Transverse colon (tissue), 4 donors: ENCODE measurements around the gene LEF1. TPM values are rescaled to one million over a fixed set of nuclear protein-coding genes. Genes with fewer than 3 reads are reported as not detected.

Experiments
- DNase-seq: peaks from one replicate; pipeline ENCODE4 v3.0.0-alpha.2; 2019
- H3K27ac ChIP-seq, 4 donors: fragments of 200-600 bp; sonication (generic); 2 replicates each; pipeline ENCODE4 v1.5.1; 2016 to 2018; ENCODE audit warnings: inconsistent platforms in 4 of 4
- H3K27me3 ChIP-seq: fragments of 200-600 bp; sonication (generic); 2 replicates; pipeline ENCODE4 v1.5.1; 2017; ENCODE audit warnings: inconsistent platforms
- H3K36me3 ChIP-seq, 4 donors: fragments of 200-600 bp; sonication (generic); 2 replicates each; pipeline ENCODE4 v1.5.1; 2017 to 2019; ENCODE audit warnings: inconsistent platforms in 4 of 4
- H3K4me1 ChIP-seq, 4 donors: fragments of 200-600 bp; sonication (generic); 2 replicates each; pipeline ENCODE4 v1.5.1; 2017 to 2020; ENCODE audit warnings: inconsistent platforms in 4 of 4
- H3K4me3 ChIP-seq, 4 donors: fragments of 200-600 bp; sonication (generic); 1 replicate in 1 of 4; 2 replicates in 3 of 4; pipeline versions ENCODE4 v1.5.1 to v1.6.1; 2017 to 2019; ENCODE audit warnings: inconsistent platforms in 4 of 4
- H3K9me3 ChIP-seq, 2 donors: fragments of 200-600 bp; sonication (generic); 2 replicates each; pipeline ENCODE4 v1.5.1; 2017 to 2019; ENCODE audit warnings: inconsistent platforms in 2 of 2
- EP300 ChIP-seq: sonication (generic); formaldehyde crosslinking; IDR thresholded peaks from one replicate; pipeline ENCODE4 v1.6.1; 2017; ENCODE audit warnings: antibody characterized with exemption, low read depth
- POLR2A ChIP-seq: fragments of 450-650 bp; IDR thresholded peaks from one replicate; pipeline ENCODE4 v1.6.1; 2016; ENCODE audit warnings: antibody characterized with exemption, mild to moderate bottlenecking, moderate library complexity
- POLR2AphosphoS5 ChIP-seq, 3 donors: sonication (generic); formaldehyde crosslinking; IDR thresholded peaks; one replicate each; pipeline ENCODE4 v1.6.1; 2016; ENCODE audit warnings: antibody characterized with exemption in 3 of 3
- WGBS, 2 donors: methylation state at CpG; one replicate each; pipeline ENCODE4 v1.1.5; 2018; ENCODE audit warnings: low coverage in 1 of 2; 5-methylcytosine and 5-hydroxymethylcytosine counted together
- in situ Hi-C, 4 donors: fragments of 200-750 bp; cut with MboI; loops; one replicate each; pipeline versions ENCODE4 v1.15.0 to v1.15.1; 2017; ENCODE audit warnings: low sequenced_read_pairs in 3 of 4, low pct_ligation_motif_present in 1 of 4, low pct_unique_long_range_greater_than_20kb in 1 of 4
- intact Hi-C: fragments of 100-400 bp; cut with DNase I; formaldehyde crosslinking; loops from one replicate; pipeline ENCODE4 v1.15.1; 2023; ENCODE audit warnings: low total_unique reads
- total RNA-seq, 4 donors: library from RNA; depleted of rRNA; stranded (reverse); fragments of >200 nt; gene quantifications; one replicate each; pipeline ENCODE4 v1.1.0, GENCODE V29; 2016
- TF ChIP-seq, protein P1 (sequence below), 5 experiments: fragments of 200-600 bp in 3 of 5; fragments of 450-650 bp in 2 of 5; sonication (generic) in 3 of 5; IDR thresholded peaks; 1 replicate in 2 of 5; 2 replicates in 3 of 5; pipeline ENCODE4 v1.5.1; 2016 to 2017; ENCODE audit warnings: antibody characterized with exemption in 5 of 5, inconsistent platforms in 3 of 5, mild to moderate bottlenecking in 2 of 5, moderate library complexity in 1 of 5

The LEF1 gene
- total RNA-seq, 4 donors from 2014 or later = 1.4 to 29.2 (median 8.7) TPM

DNA sequence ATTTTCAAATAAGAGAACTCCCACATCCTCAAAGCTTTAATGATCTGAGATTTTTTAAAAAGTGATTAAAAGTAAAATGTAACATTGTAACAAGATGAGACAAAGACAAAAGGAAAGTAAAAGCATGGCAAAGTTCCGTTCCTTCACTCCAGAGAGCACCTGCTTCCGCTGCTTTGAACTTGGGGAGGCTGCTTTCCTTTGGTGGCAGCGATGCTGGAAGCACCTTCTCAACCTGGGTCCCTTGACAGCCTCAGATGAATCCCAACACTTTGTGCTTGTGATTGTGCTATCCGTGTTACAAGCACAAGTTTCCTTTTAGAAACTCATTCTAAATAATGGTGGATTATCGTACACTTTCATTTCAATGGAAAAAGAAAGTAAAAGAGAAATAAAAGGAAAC is 119.3 kb downstream of the LEF1 start:
- Histone ChIP-seq H3K4me3 (no peak overlapping the region), H3K9me3 (no peaks in the 10 kb centered on the region), H3K36me3 (no peaks in the 10 kb centered on the region), H3K27me3 (no peaks in the 10 kb centered on the region), H3K27ac (no peak overlapping the region), H3K4me1 (peaks cover 0 to 5% (median 4%) of the 10 kb centered on the region in 4 donors)
- TF ChIP-seq, protein P1, sequence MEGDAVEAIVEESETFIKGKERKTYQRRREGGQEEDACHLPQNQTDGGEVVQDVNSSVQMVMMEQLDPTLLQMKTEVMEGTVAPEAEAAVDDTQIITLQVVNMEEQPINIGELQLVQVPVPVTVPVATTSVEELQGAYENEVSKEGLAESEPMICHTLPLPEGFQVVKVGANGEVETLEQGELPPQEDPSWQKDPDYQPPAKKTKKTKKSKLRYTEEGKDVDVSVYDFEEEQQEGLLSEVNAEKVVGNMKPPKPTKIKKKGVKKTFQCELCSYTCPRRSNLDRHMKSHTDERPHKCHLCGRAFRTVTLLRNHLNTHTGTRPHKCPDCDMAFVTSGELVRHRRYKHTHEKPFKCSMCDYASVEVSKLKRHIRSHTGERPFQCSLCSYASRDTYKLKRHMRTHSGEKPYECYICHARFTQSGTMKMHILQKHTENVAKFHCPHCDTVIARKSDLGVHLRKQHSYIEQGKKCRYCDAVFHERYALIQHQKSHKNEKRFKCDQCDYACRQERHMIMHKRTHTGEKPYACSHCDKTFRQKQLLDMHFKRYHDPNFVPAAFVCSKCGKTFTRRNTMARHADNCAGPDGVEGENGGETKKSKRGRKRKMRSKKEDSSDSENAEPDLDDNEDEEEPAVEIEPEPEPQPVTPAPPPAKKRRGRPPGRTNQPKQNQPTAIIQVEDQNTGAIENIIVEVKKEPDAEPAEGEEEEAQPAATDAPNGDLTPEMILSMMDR (IDR thresholded peaks at IDR 0.05) = no peak
- TF ChIP-seq POLR2AphosphoS5 (IDR thresholded peaks at IDR 0.05) = no peak
- TF ChIP-seq EP300 = no peak
- TF ChIP-seq POLR2A = no peak
- intact Hi-C loops = no loop called here
- 76 to 96% methylated on average over 5 of the region's 5 CpGs for WGBS, 2 donors
- no peak for DNase-seq
- in situ Hi-C loops = loop anchor here in 1 of 4 donors (25.0 kb wide), 1 partner anchor 513 kb away; no protein-coding TSS in a partner anchor

DNA sequence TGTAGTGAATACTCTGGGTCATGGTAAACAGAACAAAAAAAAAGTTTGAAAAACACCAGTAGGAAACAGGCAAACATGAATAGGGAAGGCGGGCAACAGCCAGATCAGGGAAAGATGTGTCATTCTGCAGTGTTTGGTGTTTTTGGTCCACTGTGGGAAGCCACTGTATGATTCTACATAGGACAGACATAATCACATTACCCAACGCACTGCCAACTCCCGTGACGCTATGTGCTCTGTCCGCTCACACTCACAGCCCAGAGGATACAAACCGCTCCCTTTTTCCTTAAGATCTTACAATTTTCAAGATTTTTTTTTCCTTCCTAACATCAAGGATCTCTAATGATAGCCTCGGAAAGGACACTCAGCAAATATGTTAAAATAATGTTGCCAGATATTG is 119.7 kb downstream of the LEF1 start:
- H3K4me1 ChIP-seq = peaks cover 0 to 5% (median 4%) of the 10 kb centered on the region in 4 donors
- no peak overlapping the region for H3K4me3 ChIP-seq
- in situ Hi-C loops = loop anchor here in 1 of 4 donors (25.0 kb wide), 1 partner anchor 513 kb away; no protein-coding TSS in a partner anchor
- intact Hi-C loops = no loop called here
- no peaks in the 10 kb centered on the region for H3K36me3 ChIP-seq
- no peak overlapping the region for H3K27ac ChIP-seq
- H3K9me3 ChIP-seq = no peaks in the 10 kb centered on the region
- no peak for DNase-seq
- 93% methylated on average over 3 to 7 of the region's 7 CpGs for WGBS, 2 donors
- H3K27me3 ChIP-seq = no peaks in the 10 kb centered on the region
- TF ChIP-seq EP300 = no peak
- TF ChIP-seq POLR2A = no peak
- no peak for TF ChIP-seq POLR2AphosphoS5 (IDR thresholded peaks at IDR 0.05)
- TF ChIP-seq, protein P1 (IDR thresholded peaks at IDR 0.05) = no peak

DNA sequence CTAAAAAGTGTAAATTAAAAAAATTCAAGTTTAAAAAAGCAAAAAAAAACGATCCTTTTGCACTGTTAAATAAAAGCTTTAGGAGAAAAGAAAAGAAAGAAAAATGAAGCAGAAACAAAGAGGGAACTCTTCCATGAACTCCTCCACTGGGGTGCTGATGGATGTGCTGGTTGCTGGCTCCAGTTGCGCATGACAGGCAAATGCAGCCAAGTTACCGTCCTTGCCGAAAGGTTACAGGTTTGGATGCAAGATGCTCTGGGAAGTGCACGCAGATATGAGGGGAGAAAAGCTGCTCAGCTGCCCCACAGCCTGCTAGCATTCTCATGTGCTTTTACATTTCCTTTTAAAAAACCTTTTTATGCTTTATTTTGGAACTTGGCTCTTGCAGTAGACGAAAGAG is 120.6 kb downstream of the LEF1 start:
- WGBS, 2 donors = 88 to 96% methylated on average over 5 to 6 of the region's 6 CpGs
- H3K4me3 ChIP-seq = no peak overlapping the region
- in situ Hi-C loops (loop anchor here in 1 of 4 donors (25.0 kb wide), 1 partner anchor 514 kb away; no protein-coding TSS in a partner anchor), intact Hi-C loops (no loop called here)
- H3K27me3 ChIP-seq = no peaks in the 10 kb centered on the region
- no peaks in the 10 kb centered on the region for H3K36me3 ChIP-seq
- no peak for TF ChIP-seq POLR2AphosphoS5 (IDR thresholded peaks at IDR 0.05)
- no peak for TF ChIP-seq POLR2A
- TF ChIP-seq EP300 = no peak
- TF ChIP-seq, protein P1 (IDR thresholded peaks at IDR 0.05) = no peak
- no peaks in the 10 kb centered on the region for H3K9me3 ChIP-seq
- no peak for DNase-seq
- peaks cover 0 to 5% (median 4%) of the 10 kb centered on the region in 4 donors for H3K4me1 ChIP-seq
- H3K27ac ChIP-seq = no peak overlapping the region

DNA sequence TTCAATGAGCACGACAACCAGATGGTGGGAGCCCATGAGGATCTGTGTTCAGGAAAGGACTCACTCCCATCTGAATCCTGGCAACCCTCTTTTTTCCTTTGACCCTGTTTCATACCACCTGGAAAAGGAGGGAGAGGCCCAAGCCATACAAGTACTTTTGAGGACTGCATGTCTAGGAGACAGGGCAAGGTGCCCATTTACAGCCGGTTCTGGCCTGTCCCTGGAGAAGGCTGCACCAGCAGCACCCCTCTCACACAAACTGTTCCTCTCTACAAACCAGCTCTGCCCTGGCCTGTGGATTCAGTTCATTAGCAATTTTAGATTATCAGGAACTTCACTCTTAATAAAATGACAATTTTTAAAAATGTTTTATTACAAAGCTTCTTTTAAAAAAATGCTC is 121.5 kb downstream of the LEF1 start:
- Histone ChIP-seq H3K4me3 (no peak overlapping the region), H3K4me1 (peaks cover 0 to 5% (median 4%) of the 10 kb centered on the region in 4 donors), H3K27ac (no peak overlapping the region), H3K27me3 (no peaks in the 10 kb centered on the region), H3K36me3 (no peaks in the 10 kb centered on the region), H3K9me3 (no peaks in the 10 kb centered on the region)
- TF ChIP-seq POLR2AphosphoS5 (IDR thresholded peaks at IDR 0.05) (no peak), EP300 (no peak), POLR2A (no peak)
- TF ChIP-seq, protein P1 (IDR thresholded peaks at IDR 0.05) = no peak
- in situ Hi-C loops = loop anchor here in 1 of 4 donors (25.0 kb wide), 1 partner anchor 515 kb away; no protein-coding TSS in a partner anchor
- 77 to 100% methylated on average over 1 to 2 of the region's 2 CpGs for WGBS, 2 donors
- intact Hi-C loops = no loop called here
- DNase-seq = no peak
